Activated CD4-positive, alpha-beta T cell treated with anti-CD3 and anti-CD28 coated beads, Interleukin-2, amount 10 ng/mL, durations not matched to agents 7 days and 5 days (primary cell): ENCODE results near the gene VPS9D1. TPM values are rescaled to one million over a fixed set of nuclear protein-coding genes. Genes with fewer than 3 reads are reported as not detected.

Experiments used
- CTCF ChIA-PET: fragments of 350-600 bp; sonication (Branson Sonifier 250); formaldehyde crosslinking; loops from one replicate; lab custom pipeline; 2021; ENCODE audit warnings: antibody characterized with exemption; lab: Charles Lee
- POLR2A ChIA-PET: fragments of 350-600 bp; sonication (Branson Sonifier 250); formaldehyde crosslinking; loops from one replicate; lab custom pipeline; 2021; ENCODE audit warnings: antibody characterized with exemption; lab: Charles Lee
- DNase-seq: peaks from one replicate; pipeline ENCODE4 v3.0.0-alpha.2; 2020
- H3K27ac Mint-ChIP-seq: one replicate; pipeline ENCODE4 v1.8.0; 2021; ENCODE audit warnings: mild to moderate bottlenecking, moderate library complexity, mixed read lengths
- H3K27me3 Mint-ChIP-seq: one replicate; pipeline ENCODE4 v1.8.0; 2021; ENCODE audit warnings: mixed read lengths
- H3K36me3 Mint-ChIP-seq: one replicate; pipeline ENCODE4 v1.8.0; 2021; ENCODE audit warnings: low read depth, mixed read lengths
- H3K4me1 Mint-ChIP-seq: one replicate; pipeline ENCODE4 v1.8.0; 2021; ENCODE audit warnings: mixed read lengths
- H3K4me3 Mint-ChIP-seq: one replicate; pipeline ENCODE4 v1.8.0; 2021; ENCODE audit warnings: mild to moderate bottlenecking, moderate library complexity, mixed read lengths
- H3K9me3 Mint-ChIP-seq: one replicate; pipeline ENCODE4 v1.8.0; 2021; ENCODE audit warnings: mixed read lengths
- total RNA-seq, 2 experiments: library from RNA; stranded (reverse); gene quantifications; one replicate each; pipeline ENCODE4 v1.2.3, GENCODE V29; 2021

Gene VPS9D1
- total RNA-seq, 2 experiments from 2014 or later = 10.8 to 13.4 TPM

- peaks cover 9% of the 10 kb centered on the region for H3K36me3 Mint-ChIP-seq
- no peaks in the 10 kb centered on the region for H3K27me3 Mint-ChIP-seq
- no peaks in the 10 kb centered on the region for H3K9me3 Mint-ChIP-seq
- CTCF ChIA-PET = interaction anchor here (0.6 to 7.3 kb wide), 5 partner anchors 8 to 53 kb away, joined by 3 to 46 read pairs (median 4); partner anchors contain the start of gene SPATA2L
- peaks cover 29% of the 10 kb centered on the region for H3K4me1 Mint-ChIP-seq
- POLR2A ChIA-PET = no interaction called here
- no peak overlapping the region for H3K4me3 Mint-ChIP-seq
- DNase-seq = no peak
- H3K27ac Mint-ChIP-seq = no peak overlapping the region
Measured at GRCh38 chr16:89716493-89716892, 4.2 kb downstream of the VPS9D1 start.

GRCh38 chr16:89712274-89712781, 8.4 kb downstream of the VPS9D1 start:
- Mint-ChIP-seq H3K9me3 (no peaks in the 10 kb centered on the region), H3K36me3 (peaks cover 9% of the 10 kb centered on the region), H3K4me1 (peaks cover 9% of the 10 kb centered on the region), H3K4me3 (peak overlapping the region; percentile 64), H3K27me3 (no peaks in the 10 kb centered on the region), H3K27ac (no peak overlapping the region)
- ChIA-PET CTCF (interaction anchor here (1.0 to 1.1 kb wide), 2 partner anchors 10 to 12 kb away, joined by 4 to 5 read pairs; no protein-coding TSS in a partner anchor), POLR2A (no interaction called here)
- no peak for DNase-seq

GRCh38 chr16:89711601-89712273, 9.0 kb downstream of the VPS9D1 start:
- POLR2A ChIA-PET = no interaction called here
- peak; percentile 76 for DNase-seq
- peaks cover 9% of the 10 kb centered on the region for H3K36me3 Mint-ChIP-seq
- H3K27me3 Mint-ChIP-seq = no peaks in the 10 kb centered on the region
- CTCF ChIA-PET = interaction anchor here (0.6 to 6.7 kb wide), 4 partner anchors 6 to 89 kb away, joined by 3 to 46 read pairs (median 11); partner anchors contain the start of gene VPS9D1
- no peak overlapping the region for H3K27ac Mint-ChIP-seq
- no peaks in the 10 kb centered on the region for H3K9me3 Mint-ChIP-seq
- H3K4me3 Mint-ChIP-seq = peak overlapping the region; percentile 64
- peaks cover 9% of the 10 kb centered on the region for H3K4me1 Mint-ChIP-seq

- Mint-ChIP-seq H3K36me3 (peaks cover 7% of the 10 kb centered on the region), H3K27ac (no peak overlapping the region), H3K4me1 (peaks cover 11% of the 10 kb centered on the region), H3K9me3 (no peaks in the 10 kb centered on the region), H3K4me3 (no peak overlapping the region), H3K27me3 (no peaks in the 10 kb centered on the region)
- POLR2A ChIA-PET = no interaction called here
- no peak for DNase-seq
- CTCF ChIA-PET = interaction anchor here (0.6 to 6.7 kb wide), 3 partner anchors 6 to 90 kb away, joined by 3 to 46 read pairs (median 17); partner anchors contain the start of gene VPS9D1
Measured at GRCh38 chr16:89710709-89711564, 9.8 kb downstream of the VPS9D1 start.

GRCh38 chr16:89709716-89710432, 10.8 kb downstream of the VPS9D1 start:
- H3K27ac Mint-ChIP-seq = no peak overlapping the region
- no peak for DNase-seq
- POLR2A ChIA-PET = no interaction called here
- no peaks in the 10 kb centered on the region for H3K9me3 Mint-ChIP-seq
- H3K4me3 Mint-ChIP-seq = peak overlapping the region; percentile 51
- CTCF ChIA-PET = interaction anchor here (1.1 to 6.7 kb wide), 4 partner anchors 8 to 152 kb away, joined by 3 to 46 read pairs (median 32); partner anchors contain the start of gene VPS9D1
- H3K4me1 Mint-ChIP-seq = peaks cover 13% of the 10 kb centered on the region
- H3K27me3 Mint-ChIP-seq = no peaks in the 10 kb centered on the region
- H3K36me3 Mint-ChIP-seq = peaks cover 6% of the 10 kb centered on the region

GRCh38 chr16:89709166-89709565, 11.5 kb downstream of the VPS9D1 start:
- no peak overlapping the region for H3K4me3 Mint-ChIP-seq
- ChIA-PET POLR2A (no interaction called here), CTCF (interaction anchor here (0.6 to 6.7 kb wide), 6 partner anchors 8 to 153 kb away, joined by 3 to 46 read pairs (median 12); partner anchors contain the start of gene VPS9D1)
- no peaks in the 10 kb centered on the region for H3K9me3 Mint-ChIP-seq
- peaks cover 3% of the 10 kb centered on the region for H3K36me3 Mint-ChIP-seq
- no peak overlapping the region for H3K27ac Mint-ChIP-seq
- H3K4me1 Mint-ChIP-seq = peaks cover 11% of the 10 kb centered on the region
- DNase-seq = no peak
- no peaks in the 10 kb centered on the region for H3K27me3 Mint-ChIP-seq

GRCh38 chr16:89708481-89708931, 12.2 kb downstream of the VPS9D1 start:
- ChIA-PET POLR2A (no interaction called here), CTCF (interaction anchor here (0.6 to 6.7 kb wide), 6 partner anchors 8 to 154 kb away, joined by 5 to 46 read pairs (median 23); partner anchors contain the start of gene VPS9D1)
- DNase-seq = no peak
- Mint-ChIP-seq H3K4me1 (peaks cover 11% of the 10 kb centered on the region), H3K36me3 (no peaks in the 10 kb centered on the region), H3K27me3 (no peaks in the 10 kb centered on the region), H3K27ac (no peak overlapping the region), H3K9me3 (no peaks in the 10 kb centered on the region), H3K4me3 (no peak overlapping the region)

- no peaks in the 10 kb centered on the region for H3K36me3 Mint-ChIP-seq
- no peaks in the 10 kb centered on the region for H3K27me3 Mint-ChIP-seq
Measured at GRCh38 chr16:89707695-89708094, 13.0 kb downstream of the VPS9D1 start.

GRCh38 chr16:89706518-89707260, 14.0 kb downstream of the VPS9D1 start:
- Mint-ChIP-seq H3K27ac (no peak overlapping the region), H3K4me1 (peaks cover 14% of the 10 kb centered on the region), H3K27me3 (no peaks in the 10 kb centered on the region), H3K9me3 (no peaks in the 10 kb centered on the region), H3K4me3 (no peak overlapping the region), H3K36me3 (no peaks in the 10 kb centered on the region)
- ChIA-PET CTCF (interaction anchor here (0.8 to 6.7 kb wide), 23 partner anchors 10 to 265 kb away, joined by 3 to 46 read pairs (median 5); partner anchors contain the start of genes CDK10, MC1R, TUBB3 and VPS9D1), POLR2A (interaction anchor here (0.6 to 0.9 kb wide), 3 partner anchors 34 to 236 kb away, joined by 3 to 4 read pairs (median 3); no protein-coding TSS in a partner anchor)
- no peak for DNase-seq

More at GRCh38 chr16:89707695-89708094, 13.0 kb downstream of the VPS9D1 start:
- Mint-ChIP-seq H3K4me1 (peaks cover 8% of the 10 kb centered on the region), H3K9me3 (no peaks in the 10 kb centered on the region), H3K27ac (no peak overlapping the region), H3K4me3 (no peak overlapping the region)
- CTCF ChIA-PET = interaction anchor here (2.2 to 6.7 kb wide), 4 partner anchors 10 to 154 kb away, joined by 7 to 46 read pairs (median 38); partner anchors contain the start of gene VPS9D1
- DNase-seq = no peak
- POLR2A ChIA-PET = no interaction called here

- Mint-ChIP-seq H3K4me3 (no peak overlapping the region), H3K36me3 (no peaks in the 10 kb centered on the region), H3K27me3 (no peaks in the 10 kb centered on the region), H3K9me3 (no peaks in the 10 kb centered on the region), H3K4me1 (peaks cover 14% of the 10 kb centered on the region), H3K27ac (no peak overlapping the region)
- ChIA-PET POLR2A (no interaction called here), CTCF (interaction anchor here (0.5 to 6.7 kb wide), 13 partner anchors 12 to 267 kb away, joined by 3 to 46 read pairs (median 4); partner anchors contain the start of genes TCF25 and VPS9D1)
- no peak for DNase-seq
Measured at GRCh38 chr16:89705006-89705405, 15.7 kb downstream of the VPS9D1 start.

- POLR2A ChIA-PET = no interaction called here
- H3K9me3 Mint-ChIP-seq = no peaks in the 10 kb centered on the region
- CTCF ChIA-PET = interaction anchor here (1.3 to 1.9 kb wide), 3 partner anchors 90 to 156 kb away, joined by 4 to 10 read pairs (median 4); no protein-coding TSS in a partner anchor
Measured at GRCh38 chr16:89704281-89704680, 16.4 kb downstream of the VPS9D1 start.

More at GRCh38 chr16:89704281-89704680, 16.4 kb downstream of the VPS9D1 start:
- no peak overlapping the region for H3K4me3 Mint-ChIP-seq
- no peaks in the 10 kb centered on the region for H3K27me3 Mint-ChIP-seq
- peaks cover 18% of the 10 kb centered on the region for H3K4me1 Mint-ChIP-seq
- DNase-seq = no peak
- H3K36me3 Mint-ChIP-seq = no peaks in the 10 kb centered on the region
- no peak overlapping the region for H3K27ac Mint-ChIP-seq
